Ishikawa (cell line): ENCODE data around the gene KCNH5.

Experiments used
- CEBPB ChIP-seq: IDR thresholded peaks from 2 replicates; pipeline ENCODE4 v1.6.1; 2012
- CREB1 ChIP-seq: IDR thresholded peaks from 2 replicates; pipeline ENCODE4 v1.6.1; 2012; ENCODE audit warnings: low read depth
- EGR1 ChIP-seq: IDR thresholded peaks from 2 replicates; pipeline ENCODE4 v1.6.1; 2012
- EP300 ChIP-seq: IDR thresholded peaks from 2 replicates; pipeline ENCODE4 v1.6.1; 2012; ENCODE audit warnings: borderline replicate concordance
- FOXM1 ChIP-seq: IDR thresholded peaks from 2 replicates; pipeline ENCODE4 v1.6.1; 2012; ENCODE audit warnings: low read depth, borderline replicate concordance
- MAX ChIP-seq: IDR thresholded peaks from 2 replicates; pipeline ENCODE4 v1.6.1; 2012
- NFIC ChIP-seq: IDR thresholded peaks from 2 replicates; pipeline ENCODE4 v1.6.1; 2012
- RAD21 ChIP-seq: IDR thresholded peaks from 2 replicates; pipeline ENCODE4 v1.6.1; 2012; ENCODE audit warnings: low read depth
- REST ChIP-seq: IDR thresholded peaks from 2 replicates; pipeline ENCODE4 v1.6.1; 2012; ENCODE audit warnings: low read depth, mild to moderate bottlenecking
- TAF1 ChIP-seq: IDR thresholded peaks from 2 replicates; pipeline ENCODE4 v1.6.1; 2012; ENCODE audit warnings: low read depth, mild to moderate bottlenecking
- TCF12 ChIP-seq: IDR thresholded peaks from 2 replicates; pipeline ENCODE4 v1.6.1; 2012; ENCODE audit warnings: low read depth
- TEAD4 ChIP-seq: IDR thresholded peaks from 2 replicates; pipeline ENCODE4 v1.6.1; 2012
- USF1 ChIP-seq: IDR thresholded peaks from 2 replicates; pipeline ENCODE4 v1.6.1; 2012
- YY1 ChIP-seq: IDR thresholded peaks from 2 replicates; pipeline ENCODE4 v1.6.1; 2012; ENCODE audit warnings: low read depth
- ZBTB7A ChIP-seq: IDR thresholded peaks from 2 replicates; pipeline ENCODE4 v1.6.1; 2012; ENCODE audit warnings: low read depth

Gene KCNH5

GRCh38 chr14:62957562-62957961, 87.7 kb downstream of the KCNH5 start:
- TF ChIP-seq ZBTB7A: no peak
- no peak for TF ChIP-seq EGR1
- no peak for TF ChIP-seq FOXM1
- no peak for TF ChIP-seq USF1
- TF ChIP-seq RAD21: no peak
- TF ChIP-seq NFIC: no peak
- no peak for TF ChIP-seq CEBPB
- no peak for TF ChIP-seq YY1
- no peak for TF ChIP-seq REST
- TF ChIP-seq EP300: no peak
- TF ChIP-seq MAX: no peak
- no peak for TF ChIP-seq TCF12
- TF ChIP-seq TAF1: no peak
- TF ChIP-seq CREB1: no peak
- no peak for TF ChIP-seq TEAD4

GRCh38 chr14:62956413-62956812, 88.8 kb downstream of the KCNH5 start:
- no peak for TF ChIP-seq REST
- no peak for TF ChIP-seq RAD21
- no peak for TF ChIP-seq NFIC
- no peak for TF ChIP-seq CEBPB
- TF ChIP-seq CREB1: no peak
- no peak for TF ChIP-seq USF1
- TF ChIP-seq FOXM1: no peak
- no peak for TF ChIP-seq TCF12
- TF ChIP-seq ZBTB7A: no peak
- no peak for TF ChIP-seq EP300
- no peak for TF ChIP-seq YY1
- no peak for TF ChIP-seq EGR1
- no peak for TF ChIP-seq TEAD4
- TF ChIP-seq TAF1: no peak

GRCh38 chr14:62954165-62954564, 91.1 kb downstream of the KCNH5 start:
- TF ChIP-seq NFIC (no peak), RAD21 (no peak), TCF12 (no peak)

GRCh38 chr14:62952226-62952625, 93.0 kb downstream of the KCNH5 start:
- TF ChIP-seq TAF1 (no peak), FOXM1 (no peak), REST (no peak), YY1 (no peak), EGR1 (no peak), CEBPB (no peak), NFIC (no peak), ZBTB7A (no peak), TCF12 (no peak), CREB1 (no peak), EP300 (no peak), RAD21 (no peak), TEAD4 (no peak), MAX (no peak), USF1 (no peak)
